ENCODE measurements around the gene CRMP1.

- TF ChIP-seq CTCF (conservative IDR thresholded peaks at IDR 0.05) = no peak
- TF ChIP-seq EZH2 (IDR thresholded peaks at IDR 0.05; ENCODE audit: low read depth) = no peak
Measured at GRCh38 chr4:5798946-5799345, 93.9 kb downstream of the CRMP1 start.

All from PC-9 (cell line).